ENCODE results near the gene CNOT11.
"Not testable (repeated sequence)": the region's sequence is repeated elsewhere in the genome, so short reads cannot be mapped to it uniquely, and the experiment has no call there.

CNOT11 gene

DNA sequence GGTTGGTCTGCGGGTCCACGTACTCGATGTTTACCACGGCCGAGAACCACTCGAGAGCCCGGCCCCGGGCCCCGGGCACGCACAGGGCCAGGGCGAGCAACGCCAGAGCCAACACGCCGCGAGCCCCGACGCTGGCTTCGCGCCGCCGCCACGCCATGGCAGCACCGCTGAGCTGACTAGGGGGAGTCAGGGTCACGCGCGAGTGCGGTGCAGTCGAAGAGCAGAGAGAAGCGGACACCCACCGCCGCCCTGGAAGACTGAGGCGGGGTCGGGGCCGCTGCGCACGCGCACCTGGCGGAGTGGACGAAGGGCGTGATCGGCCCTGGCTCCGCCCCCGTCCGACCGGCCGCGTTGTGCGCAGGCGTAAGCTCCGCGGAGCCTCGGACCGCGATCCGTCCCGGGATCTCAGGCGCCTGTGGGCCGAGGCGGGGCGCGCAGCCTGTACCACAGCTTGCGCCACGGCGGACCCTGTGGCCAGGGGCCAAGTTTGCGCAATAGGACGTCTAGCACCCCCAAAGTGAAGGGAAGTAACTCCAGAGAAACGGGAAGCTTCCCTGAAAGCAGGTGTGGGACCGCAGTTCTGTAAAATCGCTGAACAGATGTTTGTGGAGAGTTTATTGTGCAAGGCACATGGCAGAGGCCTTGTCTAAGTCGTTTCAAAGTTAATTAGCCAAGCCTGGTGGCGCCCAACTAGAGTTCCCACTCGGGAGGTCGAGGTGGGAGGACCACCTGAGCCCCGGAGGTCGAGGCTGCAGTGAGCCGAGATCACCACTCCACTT, 55.9 kb downstream of the CNOT11 start, which contains the start of gene RNF149:
Gene RNF149, minus strand, starts transcription at position 270 of the 779 bp plus-strand sequence. Its CDS starts 113 bp downstream, at position 157.
- peak; percentile 80 to 90 (median 85) for DNase-seq (ENCODE audit: low read depth in 4 of 4, low spot score in 1 of 4)

GRCh38 chr2:101310090-101310833, 57.6 kb downstream of the CNOT11 start:
- DNase-seq (ENCODE audit: low read depth in 4 of 4, low spot score in 1 of 4) = no peak

- no peak for DNase-seq (ENCODE audit: low read depth in 4 of 4, low spot score in 1 of 4)
These were observed 58.4 kb downstream of the CNOT11 start for GRCh38 chr2:101310834-101311695.

DNA sequence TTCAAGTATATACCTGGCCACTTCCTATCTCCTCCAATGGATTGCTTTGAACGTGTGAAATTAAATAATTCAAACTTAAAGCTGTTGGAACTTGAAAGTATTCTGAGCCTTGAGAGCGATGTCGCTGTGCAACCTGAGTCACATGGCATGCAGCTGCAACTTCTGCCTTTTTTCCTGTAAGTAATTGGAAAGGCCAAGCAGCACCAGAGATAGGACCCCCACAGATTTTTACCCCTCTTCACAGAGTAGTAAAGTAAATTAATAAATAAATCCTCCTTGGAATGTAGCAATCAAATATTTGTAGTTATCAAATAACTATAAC, 59.0 kb downstream of the CNOT11 start:
- no peak for DNase-seq (ENCODE audit: low read depth in 4 of 4, low spot score in 1 of 4)

DNA sequence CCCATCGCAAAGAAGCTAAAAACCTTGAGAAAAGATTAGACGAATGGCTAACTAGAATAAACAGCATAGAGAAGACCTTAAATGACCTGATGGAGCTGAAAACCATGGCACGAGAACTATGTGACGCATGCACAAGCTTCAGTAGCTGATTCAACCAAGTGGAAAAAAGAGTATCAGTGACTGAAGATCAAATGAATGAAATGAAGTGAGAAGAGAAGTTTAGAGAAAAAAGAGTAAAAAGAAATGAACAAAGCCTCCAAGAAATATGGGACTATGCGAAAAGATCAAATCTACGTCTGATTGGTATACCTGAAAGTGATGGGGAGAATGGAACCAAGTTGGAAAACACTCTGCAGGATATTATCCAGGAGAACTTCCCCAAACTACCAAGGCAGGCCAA, 63.9 kb downstream of the CNOT11 start:
- not testable (repeated sequence) for DNase-seq (ENCODE audit: low read depth in 4 of 4, low spot score in 1 of 4)
